Mucosa of gallbladder (tissue), 1 donor: ENCODE results near the gene UST. TPM values are rescaled to one million over a fixed set of nuclear protein-coding genes. Genes with fewer than 3 reads are reported as not detected.
"Not testable (repeated sequence)": the region's sequence is repeated elsewhere in the genome, so short reads cannot be mapped to it uniquely, and the experiment has no call there.

Experiments used
- DNase-seq: peaks from one replicate; pipeline ENCODE4 v3.0.0-alpha.2; 2020; ENCODE audit warnings: low spot score
- total RNA-seq: library from RNA; stranded (reverse); gene quantifications from one replicate; pipeline ENCODE4 v1.2.1, GENCODE V29; 2021
- donor health status: DM: no; HTN: no; CAD: no.

The UST gene
- total RNA-seq, 1 donor from 2014 or later: 24.0 TPM

- DNase-seq: no peak
Observed at GRCh38 chr6:149035766-149036165, 288.9 kb downstream of the UST start.

- DNase-seq: no peak
Observed at GRCh38 chr6:149037051-149037671, 290.3 kb downstream of the UST start.

GRCh38 chr6:149039025-149039424, 292.2 kb downstream of the UST start:
- not testable (repeated sequence) for DNase-seq

GRCh38 chr6:149041953-149042352, 295.1 kb downstream of the UST start:
- DNase-seq: no peak

- DNase-seq: no peak
Observed at GRCh38 chr6:149043476-149044130, 296.8 kb downstream of the UST start.

- no peak for DNase-seq
Observed at GRCh38 chr6:149044528-149044927, 297.7 kb downstream of the UST start.

GRCh38 chr6:149045404-149045803, 298.6 kb downstream of the UST start:
- no peak for DNase-seq

- no peak for DNase-seq
Observed at GRCh38 chr6:149046164-149046821, 299.5 kb downstream of the UST start.

GRCh38 chr6:149046822-149047246, 300.0 kb downstream of the UST start:
- no peak for DNase-seq

- DNase-seq: no peak
Observed at GRCh38 chr6:149049230-149049629, 302.4 kb downstream of the UST start.

GRCh38 chr6:149050160-149050559, 303.3 kb downstream of the UST start:
- no peak for DNase-seq

GRCh38 chr6:149052350-149053106, 305.7 kb downstream of the UST start:
- DNase-seq: no peak

GRCh38 chr6:149053848-149054558, 307.2 kb downstream of the UST start:
- DNase-seq: no peak

GRCh38 chr6:149054559-149055194, 307.8 kb downstream of the UST start:
- no peak for DNase-seq

GRCh38 chr6:149055195-149055899, 308.5 kb downstream of the UST start:
- no peak for DNase-seq

- no peak for DNase-seq
Observed at GRCh38 chr6:149056777-149057463, 310.1 kb downstream of the UST start.

GRCh38 chr6:149057464-149057840, 310.6 kb downstream of the UST start:
- DNase-seq: no peak

- no peak for DNase-seq
Observed at GRCh38 chr6:149059557-149059956, 312.7 kb downstream of the UST start.

- no peak for DNase-seq
Observed at GRCh38 chr6:149060300-149060984, 313.6 kb downstream of the UST start.
